SH-SY5Y (cell line): ENCODE data around the gene NHS.

ENCODE experiments used
- GATA2 ChIP-seq: IDR thresholded peaks from 2 replicates; pipeline ENCODE4 v1.6.1; 2011; ENCODE audit warnings: mild to moderate bottlenecking, low read depth, low read length
- GATA3 ChIP-seq: IDR thresholded peaks from 2 replicates; pipeline ENCODE4 v1.6.1; 2011; ENCODE audit warnings: low read depth, mild to moderate bottlenecking, low read length, moderate library complexity

GRCh38 chrX:17415242-17415810 is 40.3 kb downstream of the NHS start:
- TF ChIP-seq GATA2 (no peak), GATA3 (no peak)
